Uterus (tissue), 2 donors: ENCODE measurements around the gene PGM1.

ENCODE experiments used
- POLR2A ChIP-seq, 2 donors: fragments of 450-650 bp; IDR thresholded peaks; one replicate each; pipeline ENCODE4 v1.6.1; 2016; ENCODE audit warnings: antibody characterized with exemption in 2 of 2, mild to moderate bottlenecking in 1 of 2, moderate library complexity in 1 of 2
- TF ChIP-seq, protein P1 (sequence below), 4 experiments: fragments of 200-600 bp in 2 of 4; fragments of 450-650 bp in 2 of 4; sonication (generic) in 2 of 4; IDR thresholded peaks; one replicate each; pipeline ENCODE4 v1.5.1; 2016 to 2019; ENCODE audit warnings: antibody characterized with exemption in 4 of 4, mild to moderate bottlenecking in 2 of 4, moderate library complexity in 1 of 4

GRCh38 chr1:63563745-63564144, 29.5 kb upstream of the PGM1 start:
- TF ChIP-seq, protein P1, sequence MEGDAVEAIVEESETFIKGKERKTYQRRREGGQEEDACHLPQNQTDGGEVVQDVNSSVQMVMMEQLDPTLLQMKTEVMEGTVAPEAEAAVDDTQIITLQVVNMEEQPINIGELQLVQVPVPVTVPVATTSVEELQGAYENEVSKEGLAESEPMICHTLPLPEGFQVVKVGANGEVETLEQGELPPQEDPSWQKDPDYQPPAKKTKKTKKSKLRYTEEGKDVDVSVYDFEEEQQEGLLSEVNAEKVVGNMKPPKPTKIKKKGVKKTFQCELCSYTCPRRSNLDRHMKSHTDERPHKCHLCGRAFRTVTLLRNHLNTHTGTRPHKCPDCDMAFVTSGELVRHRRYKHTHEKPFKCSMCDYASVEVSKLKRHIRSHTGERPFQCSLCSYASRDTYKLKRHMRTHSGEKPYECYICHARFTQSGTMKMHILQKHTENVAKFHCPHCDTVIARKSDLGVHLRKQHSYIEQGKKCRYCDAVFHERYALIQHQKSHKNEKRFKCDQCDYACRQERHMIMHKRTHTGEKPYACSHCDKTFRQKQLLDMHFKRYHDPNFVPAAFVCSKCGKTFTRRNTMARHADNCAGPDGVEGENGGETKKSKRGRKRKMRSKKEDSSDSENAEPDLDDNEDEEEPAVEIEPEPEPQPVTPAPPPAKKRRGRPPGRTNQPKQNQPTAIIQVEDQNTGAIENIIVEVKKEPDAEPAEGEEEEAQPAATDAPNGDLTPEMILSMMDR (IDR thresholded peaks at IDR 0.05), result no peak
- no peak for TF ChIP-seq POLR2A (IDR thresholded peaks at IDR 0.05)
